GM12878 (cell line): Measurements from ENCODE around the gene PGM5. TPM values are rescaled to one million over a fixed set of nuclear protein-coding genes. Genes with fewer than 3 reads are reported as not detected.

ENCODE experiments used
- ATAC-seq: fragments of 200-7000 bp; cut with Tn5 transposase; 3 replicates; pipeline ENCODE4 v1.9.1; 2020; ENCODE audit warnings: mild to moderate bottlenecking, moderate library complexity
- BruUV-seq: library from RNA; stranded (reverse); fragments of 400-500 nt; replicated peaks from 2 replicates; lab custom pipeline; 2021; lab: Mats Ljungman, UMichigan
- CTCF ChIA-PET: fragments of 300-600 bp; sonication (Branson Sonifier 250); formaldehyde crosslinking; extraction: SDS; loops from one replicate; lab custom pipeline; 2021; ENCODE audit warnings: inconsistent platforms; lab: Yijun Ruan, JAX
- POLR2A ChIA-PET: fragments of 350-600 bp; formaldehyde crosslinking; extraction: SDS; loops from one replicate; lab custom pipeline; 2021; ENCODE audit warnings: inconsistent platforms; lab: Charles Lee
- RAD21 ChIA-PET: fragments of 300-600 bp; sonication (Branson Sonifier 250); formaldehyde crosslinking; loops from one replicate; lab custom pipeline; 2023; ENCODE audit warnings: antibody characterized with exemption; ENCODE audit not compliant: unreplicated experiment; lab: Charles Lee
- SMC1A ChIA-PET: fragments of 300-600 bp; sonication (Branson Sonifier 250); formaldehyde crosslinking; loops from one replicate; lab custom pipeline; 2023; ENCODE audit not compliant: unreplicated experiment, uncharacterized antibody; lab: Charles Lee
- DNase-seq: peaks from one replicate; pipeline ENCODE4 v3.0.0-alpha.2; 2011; ENCODE audit warnings: low read depth, low spot score
- FAIRE-seq: peaks from 3 replicates; lab custom pipeline; 2011; peaks lifted over from hg19 to GRCh38; lab: Jason Lieb, UNC
- H2AFZ ChIP-seq: 2 replicates; pipeline ENCODE4 v1.6.0; 2011; ENCODE audit warnings: low read depth, low read length, control low read depth; ENCODE audit not compliant: control insufficient read depth
- H3K27ac ChIP-seq: 2 replicates; pipeline ENCODE4 v1.5.1; 2011; ENCODE audit warnings: control low read depth; ENCODE audit not compliant: control insufficient read depth, insufficient read depth
- H3K27me3 ChIP-seq, 2 experiments: replicated peaks in 1 of 2; 2 replicates each; pipeline versions ENCODE4 v1.6.0 to v1.6.1; 2011; ENCODE audit warnings: low read length in 1 of 2; ENCODE audit not compliant: control insufficient read depth in 2 of 2, insufficient read depth in 2 of 2
- H3K36me3 ChIP-seq, 2 experiments: 2 replicates each; pipeline ENCODE4 v1.5.1; 2011; ENCODE audit warnings: low read length in 1 of 2; ENCODE audit not compliant: control insufficient read depth in 2 of 2, insufficient read depth in 2 of 2
- H3K4me1 ChIP-seq: 2 replicates; pipeline ENCODE4 v1.6.1; 2011; ENCODE audit warnings: mild to moderate bottlenecking, low read length, moderate library complexity, mixed read lengths; ENCODE audit not compliant: control insufficient read depth, insufficient read depth
- H3K4me2 ChIP-seq: 2 replicates; pipeline ENCODE4 v1.6.0; 2011; ENCODE audit warnings: control low read depth; ENCODE audit not compliant: control insufficient read depth, insufficient read depth
- H3K4me3 ChIP-seq: fragments of 200-600 bp; sonication (generic); 2 replicates; pipeline ENCODE4 v1.5.1; 2016
- H3K79me2 ChIP-seq: 2 replicates; pipeline ENCODE4 v1.6.0; 2011; ENCODE audit warnings: low read length; ENCODE audit not compliant: control insufficient read depth, insufficient read depth
- H3K9ac ChIP-seq: 2 replicates; pipeline ENCODE4 v1.8.0; 2011; ENCODE audit warnings: low read length, control low read depth, mixed read lengths; ENCODE audit not compliant: control insufficient read depth, insufficient read depth
- H3K9me3 ChIP-seq: replicated peaks from 3 replicates; pipeline ENCODE4 v1.5.1; 2011; ENCODE audit warnings: mild to moderate bottlenecking, low read length; ENCODE audit not compliant: control insufficient read depth, insufficient read depth
- H4K20me1 ChIP-seq: 2 replicates; pipeline ENCODE4 v1.6.0; 2011; ENCODE audit not compliant: control insufficient read depth, insufficient read depth
- CBX3 ChIP-seq: fragments of 200-600 bp; sonication (generic); IDR thresholded peaks from 2 replicates; pipeline ENCODE4 v1.6.1; 2016; ENCODE audit warnings: low read depth, borderline replicate concordance
- NFYB ChIP-seq: IDR thresholded peaks from 2 replicates; pipeline ENCODE4 v1.6.1; 2011; ENCODE audit warnings: low read depth, mild to moderate bottlenecking, low read length, improper control_type of control experiment, moderate library complexity; ENCODE audit not compliant: insufficient read depth
- NR2C1 ChIP-seq: fragments of 450-650 bp; IDR thresholded peaks from 2 replicates; pipeline ENCODE4 v1.6.1; 2017; ENCODE audit warnings: antibody characterized with exemption, mild to moderate bottlenecking, moderate library complexity
- NR2F1 ChIP-seq: fragments of 450-650 bp; conservative IDR thresholded peaks from 2 replicates; pipeline ENCODE4 v1.6.1; 2017; ENCODE audit warnings: mild to moderate bottlenecking
- PAX5 ChIP-seq: IDR thresholded peaks from 2 replicates; pipeline ENCODE4 v1.6.1; 2011; ENCODE audit warnings: low read depth, low read length, borderline replicate concordance
- PBX3 ChIP-seq: IDR thresholded peaks from 2 replicates; pipeline ENCODE4 v1.6.1; 2011; ENCODE audit warnings: mild to moderate bottlenecking, low read depth, low read length, moderate library complexity; ENCODE audit not compliant: insufficient replicate concordance
- POLR2A ChIP-seq: IDR thresholded peaks from 2 replicates; pipeline ENCODE4 v1.6.1; 2011; ENCODE audit warnings: low read depth, mild to moderate bottlenecking, low read length
- RAD51 ChIP-seq: fragments of 450-650 bp; IDR thresholded peaks from 2 replicates; pipeline ENCODE4 v1.6.1; 2016; ENCODE audit warnings: moderate library complexity, mild to moderate bottlenecking, inconsistent platforms
- RCOR1 ChIP-seq: conservative IDR thresholded peaks from 2 replicates; pipeline ENCODE4 v1.6.1; 2012; ENCODE audit warnings: low read depth, low read length, improper control_type of control experiment
- RELA ChIP-seq: fragments of 450-650 bp; IDR thresholded peaks from 2 replicates; pipeline ENCODE4 v1.8.0; 2014; ENCODE audit warnings: borderline replicate concordance; ENCODE audit not compliant: partially characterized antibody
- SKIL ChIP-seq: fragments of 450-650 bp; IDR thresholded peaks from 2 replicates; pipeline ENCODE4 v1.6.1; 2017; ENCODE audit warnings: mild to moderate bottlenecking, low read depth, inconsistent platforms; ENCODE audit not compliant: poor library complexity, severe bottlenecking
- SMC3 ChIP-seq: IDR thresholded peaks from 2 replicates; pipeline ENCODE4 v1.6.1; 2011; ENCODE audit warnings: low read length, improper control_type of control experiment, borderline replicate concordance
- YBX1 ChIP-seq: fragments of 450-650 bp; IDR thresholded peaks from 2 replicates; pipeline ENCODE4 v1.6.1; 2016; ENCODE audit warnings: antibody characterized with exemption
- ZNF24 ChIP-seq: fragments of 450-650 bp; IDR thresholded peaks from 2 replicates; pipeline ENCODE4 v1.6.1; 2017; ENCODE audit warnings: antibody characterized with exemption, mild to moderate bottlenecking
- ZNF384 ChIP-seq: IDR thresholded peaks from 2 replicates; pipeline ENCODE4 v1.6.1; 2012; ENCODE audit warnings: low read depth, mild to moderate bottlenecking, low read length, improper control_type of control experiment, borderline replicate concordance
- WGBS: methylation state at CpG from one replicate; pipeline ENCODE4 v1.1.6; 2016; ENCODE audit warnings: low lambda C conversion rate; ENCODE audit not compliant: insufficient replicate concordance, insufficient coverage; ENCODE audit errors: missing lambda C conversion rate; 5-methylcytosine and 5-hydroxymethylcytosine counted together
- in situ Hi-C: fragments of 300-500 bp; cut with MboI; formaldehyde crosslinking; loops from 9 replicates; pipeline ENCODE4 v1.14.3; 2018; ENCODE audit warnings: mixed read lengths
- intact Hi-C: fragments of 100-400 bp; cut with micrococcal nuclease; formaldehyde crosslinking; loops from one replicate; pipeline ENCODE4 v1.14.2; 2022; ENCODE audit not compliant: unreplicated experiment
- polyA plus RNA-seq, 11 experiments: library from polyadenylated mRNA; depleted of rRNA in 4 of 11; unstranded in 6 of 11; stranded (reverse) in 5 of 11; fragments of >200 nt; fragmentation: Nextera tagmentation in 4 of 11; fragmentation: Illumina TruSeq in 1 of 11; extraction: Ambion mirVana in 4 of 11; extraction: Trizol in 1 of 11; gene quantifications; 1 replicate in 1 of 11; 2 replicates in 10 of 11; pipeline versions ENCODE4 v1.2.1 to v1.2.3, GENCODE V29; 2011 to 2016; ENCODE audit warnings: inconsistent platforms in 2 of 11, missing spikeins in 2 of 11, low read depth in 1 of 11
- total RNA-seq, 4 experiments: library from RNA; depleted of rRNA in 3 of 4; stranded (reverse); fragments of >200 nt in 3 of 4; fragmentation: Illumina TruSeq in 1 of 4; extraction: Trizol in 1 of 4; gene quantifications; 2 replicates each; pipeline versions ENCODE4 v1.2.1 to v1.2.3, GENCODE V29; 2013 to 2021
- TF ChIP-seq, protein P1 (sequence below): fragments of 450-650 bp; IDR thresholded peaks from 2 replicates; pipeline ENCODE4 v1.6.1; 2017; ENCODE audit warnings: antibody characterized with exemption, mild to moderate bottlenecking, moderate library complexity

Gene PGM5
- total and polyA plus RNA-seq, 10 of the 15 experiments (the other 5 are each of a cell fraction or from before 2014, with no cell fraction given): 0.28 to 0.73 TPM; not detected in 8

GRCh38 chr9:68533678-68534077, 177.3 kb downstream of the PGM5 start:
- TF ChIP-seq, protein P1, sequence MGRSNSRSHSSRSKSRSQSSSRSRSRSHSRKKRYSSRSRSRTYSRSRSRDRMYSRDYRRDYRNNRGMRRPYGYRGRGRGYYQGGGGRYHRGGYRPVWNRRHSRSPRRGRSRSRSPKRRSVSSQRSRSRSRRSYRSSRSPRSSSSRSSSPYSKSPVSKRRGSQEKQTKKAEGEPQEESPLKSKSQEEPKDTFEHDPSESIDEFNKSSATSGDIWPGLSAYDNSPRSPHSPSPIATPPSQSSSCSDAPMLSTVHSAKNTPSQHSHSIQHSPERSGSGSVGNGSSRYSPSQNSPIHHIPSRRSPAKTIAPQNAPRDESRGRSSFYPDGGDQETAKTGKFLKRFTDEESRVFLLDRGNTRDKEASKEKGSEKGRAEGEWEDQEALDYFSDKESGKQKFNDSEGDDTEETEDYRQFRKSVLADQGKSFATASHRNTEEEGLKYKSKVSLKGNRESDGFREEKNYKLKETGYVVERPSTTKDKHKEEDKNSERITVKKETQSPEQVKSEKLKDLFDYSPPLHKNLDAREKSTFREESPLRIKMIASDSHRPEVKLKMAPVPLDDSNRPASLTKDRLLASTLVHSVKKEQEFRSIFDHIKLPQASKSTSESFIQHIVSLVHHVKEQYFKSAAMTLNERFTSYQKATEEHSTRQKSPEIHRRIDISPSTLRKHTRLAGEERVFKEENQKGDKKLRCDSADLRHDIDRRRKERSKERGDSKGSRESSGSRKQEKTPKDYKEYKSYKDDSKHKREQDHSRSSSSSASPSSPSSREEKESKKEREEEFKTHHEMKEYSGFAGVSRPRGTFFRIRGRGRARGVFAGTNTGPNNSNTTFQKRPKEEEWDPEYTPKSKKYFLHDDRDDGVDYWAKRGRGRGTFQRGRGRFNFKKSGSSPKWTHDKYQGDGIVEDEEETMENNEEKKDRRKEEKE: no peak
- no peak for TF ChIP-seq CBX3
- TF ChIP-seq RCOR1: no peak
- no peak for TF ChIP-seq NR2C1
- no peak for TF ChIP-seq ZNF384
- TF ChIP-seq SMC3: no peak
- TF ChIP-seq YBX1: no peak
- TF ChIP-seq RELA: no peak
- TF ChIP-seq ZNF24: no peak
- no peak for TF ChIP-seq NFYB
- no peak for TF ChIP-seq SKIL
- no peak for TF ChIP-seq RAD51
- no peak for TF ChIP-seq NR2F1
- no peak for TF ChIP-seq PBX3
- no peak for TF ChIP-seq PAX5
- no peak for TF ChIP-seq POLR2A
- ChIA-PET RAD21 (no interaction called here), POLR2A (no interaction called here), SMC1A (no interaction called here), CTCF (no interaction called here)
- no peaks in the 10 kb centered on the region for H4K20me1 ChIP-seq
- BruUV-seq: no TSS peak
- H2AFZ ChIP-seq: no peak overlapping the region
- no peak for FAIRE-seq
- H3K79me2 ChIP-seq: no peaks in the 10 kb centered on the region
- H3K4me3 ChIP-seq: no peak overlapping the region
- DNase-seq: no peak
- H3K27ac ChIP-seq: no peak overlapping the region
- no peaks in the 10 kb centered on the region for H3K36me3 ChIP-seq
- no peaks in the 10 kb centered on the region for H3K9me3 ChIP-seq
- ATAC-seq: no peak
- no peak overlapping the region for H3K9ac ChIP-seq
- intact Hi-C loops: loop anchor here (1.0 kb wide), 1 partner anchor 12 kb away; no protein-coding TSS in a partner anchor
- H3K4me1 ChIP-seq: no peaks in the 10 kb centered on the region
- in situ Hi-C loops: loop anchor here (25.0 kb wide), 1 partner anchor 104 kb away; no protein-coding TSS in a partner anchor
- H3K4me2 ChIP-seq: no peak overlapping the region
- WGBS: 62% methylated on average over 3 of the region's 3 CpGs
- H3K27me3 ChIP-seq: peaks cover 2 to 3% of the 10 kb centered on the region in 2 experiments; a peak in 2 of 4 replicates
